HT1080 (cell line): ENCODE data around the gene ACADS. TPM values are rescaled to one million over a fixed set of nuclear protein-coding genes. Genes with fewer than 3 reads are reported as not detected.

Source experiments
- DNase-seq: peaks from one replicate; pipeline ENCODE4 v3.0.0-alpha.2; 2015; ENCODE audit warnings: low read depth
- total RNA-seq: library from RNA; depleted of rRNA; stranded (reverse); fragments of >200 nt; shearing (Covaris generic); gene quantifications from 2 replicates; pipeline ENCODE4 v1.2.3, GENCODE V29; 2014

Gene ACADS
- total RNA-seq, 1 experiment from 2014 or later = 5.6 TPM

DNA sequence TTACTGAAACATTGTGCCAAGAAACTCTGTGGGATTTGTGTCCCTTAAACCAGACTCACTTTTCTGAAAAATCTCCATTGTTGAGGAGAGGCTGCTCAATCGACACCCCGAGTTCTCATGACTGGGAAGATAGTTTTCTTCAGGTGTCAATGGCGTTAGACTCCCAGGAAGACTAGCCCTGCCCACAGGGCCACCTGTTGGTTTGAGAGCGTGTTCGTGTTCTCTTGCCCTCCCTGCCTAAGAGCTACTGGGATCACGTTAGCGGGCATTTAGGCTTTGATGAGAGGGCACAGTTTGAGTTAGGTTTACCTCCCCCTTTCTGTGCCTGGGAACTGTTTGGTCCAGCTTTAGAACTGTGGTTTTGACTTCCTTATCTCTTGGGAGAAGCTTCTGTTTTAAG lies 26.1 kb upstream of the ACADS start:
- no peak for DNase-seq

DNA sequence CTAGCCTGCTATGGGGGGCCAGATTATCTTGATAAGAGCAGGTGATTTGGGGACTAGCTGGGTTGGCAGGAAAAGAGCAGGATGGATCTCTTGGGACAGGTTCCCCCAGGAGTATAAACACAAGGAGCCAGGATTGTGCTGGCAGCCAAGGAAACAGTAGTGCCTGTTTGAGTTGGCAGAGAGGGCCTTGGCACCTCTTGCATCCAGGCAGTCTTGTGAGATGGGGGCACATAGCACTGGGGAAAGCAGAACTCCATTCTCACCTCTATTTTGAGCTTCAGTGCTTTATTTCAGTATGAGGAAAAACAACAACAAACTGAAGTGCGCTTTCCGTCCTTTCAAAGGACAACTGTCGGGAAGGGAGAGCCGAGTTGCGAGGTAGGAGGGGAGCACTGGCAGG lies 24.7 kb upstream of the ACADS start:
- no peak for DNase-seq

DNA sequence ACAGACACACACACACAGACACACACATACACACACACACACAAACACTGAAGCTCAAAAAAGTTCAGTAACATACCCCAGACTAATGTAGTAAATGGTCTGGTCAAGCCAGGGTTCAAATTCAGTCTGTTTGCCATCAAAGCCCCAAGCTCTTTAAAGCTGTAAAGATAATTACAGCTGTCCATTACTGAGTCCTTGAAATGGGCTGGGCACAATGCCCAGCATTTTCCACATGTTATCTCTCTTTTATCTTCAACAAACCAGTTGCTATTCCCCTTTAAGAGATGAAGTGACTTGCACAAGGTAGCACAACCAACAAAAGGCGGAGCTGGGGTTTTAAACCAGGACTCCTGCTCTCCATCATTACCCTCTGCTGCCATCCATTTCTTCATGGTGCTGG lies 23.0 kb upstream of the ACADS start:
- no peak for DNase-seq

DNA sequence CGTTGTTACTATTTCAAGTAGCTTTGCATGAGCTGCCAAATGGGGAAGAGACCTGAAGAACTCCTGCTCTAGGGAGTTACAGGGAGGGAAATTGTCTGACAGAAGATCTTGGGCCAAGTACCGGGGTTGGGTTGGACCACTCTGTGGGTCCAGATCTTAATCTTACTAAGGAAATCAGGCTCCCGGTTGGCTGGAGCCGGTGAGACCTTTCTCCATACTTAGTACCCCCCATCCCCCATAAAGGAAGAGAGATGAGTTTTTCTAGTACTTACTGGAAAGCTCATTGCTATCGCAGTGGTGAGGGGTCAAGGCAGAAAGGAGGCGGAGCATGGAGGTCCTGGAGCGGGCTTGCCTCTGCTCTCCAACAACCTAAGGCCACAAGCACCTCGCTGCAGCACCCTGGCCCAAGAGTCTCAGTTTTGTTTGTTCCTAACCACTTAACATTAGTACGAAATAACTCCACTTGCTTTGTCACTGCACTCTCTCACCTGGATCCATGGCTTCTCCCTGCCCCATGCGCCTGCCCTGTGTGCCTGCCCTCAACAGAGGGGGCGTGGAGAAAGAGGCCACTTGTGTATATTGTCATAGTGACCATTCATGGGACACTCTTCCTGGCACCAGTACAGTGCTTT lies 22.2 kb upstream of the ACADS start:
- DNase-seq = no peak

DNA sequence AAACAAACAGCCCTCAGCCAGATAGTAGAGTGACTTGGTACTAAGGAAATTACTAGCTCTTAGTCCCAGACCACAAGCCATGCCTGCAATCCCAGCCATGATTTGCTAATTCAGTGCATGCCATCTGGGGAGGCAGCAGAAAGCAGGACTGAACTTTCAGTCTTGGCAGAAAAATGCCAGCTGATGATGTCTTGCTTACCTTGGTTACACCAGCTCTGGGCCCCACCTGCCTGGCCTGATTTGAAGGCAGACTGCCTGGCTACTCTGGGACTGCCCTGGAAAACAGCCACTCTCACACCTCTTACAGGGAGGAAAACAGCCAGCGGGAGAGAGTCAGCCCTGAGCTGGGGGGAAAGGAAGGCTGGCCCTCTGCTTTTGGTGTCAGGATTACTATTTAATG lies 20.0 kb upstream of the ACADS start:
- DNase-seq = no peak

DNA sequence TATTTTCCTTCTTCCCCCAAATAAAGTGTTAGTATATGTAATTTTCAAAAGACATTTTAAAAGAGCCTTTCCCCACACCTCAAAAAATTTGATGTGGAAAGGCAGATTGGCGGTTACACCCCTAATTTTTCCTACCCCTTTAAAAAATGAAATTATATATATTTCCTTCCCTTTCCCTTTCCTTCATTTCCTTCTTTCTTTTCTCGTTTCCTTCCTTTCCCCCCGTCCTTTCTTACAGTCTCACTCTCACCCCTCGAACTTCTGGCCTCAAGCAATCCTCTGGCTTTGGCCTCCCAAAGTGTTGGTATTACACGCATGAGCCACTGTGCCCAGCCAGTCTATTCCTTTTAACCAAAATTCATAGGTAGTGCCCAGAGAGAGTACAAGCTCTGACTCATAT lies 19.6 kb upstream of the ACADS start:
- DNase-seq = no peak

DNA sequence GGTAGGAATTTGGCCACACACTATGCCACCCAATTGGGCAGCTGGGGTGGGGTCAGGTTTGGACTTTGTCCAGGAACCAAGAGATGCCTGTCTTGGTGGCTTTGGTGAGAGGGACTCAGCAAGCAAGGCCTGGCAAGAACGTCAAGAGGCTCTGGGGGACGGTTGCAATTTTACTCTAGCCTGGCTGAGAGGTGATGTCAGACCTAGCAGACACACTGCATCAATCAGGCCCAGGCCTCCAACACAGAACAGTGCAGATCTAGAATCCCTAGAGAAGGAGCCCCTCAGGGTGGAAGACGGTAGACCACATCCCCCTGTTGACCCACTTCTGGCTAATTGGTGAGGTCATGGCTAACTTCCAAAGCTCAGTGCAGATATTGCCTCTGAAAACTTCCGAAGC lies 17.0 kb upstream of the ACADS start:
- DNase-seq = no peak

DNA sequence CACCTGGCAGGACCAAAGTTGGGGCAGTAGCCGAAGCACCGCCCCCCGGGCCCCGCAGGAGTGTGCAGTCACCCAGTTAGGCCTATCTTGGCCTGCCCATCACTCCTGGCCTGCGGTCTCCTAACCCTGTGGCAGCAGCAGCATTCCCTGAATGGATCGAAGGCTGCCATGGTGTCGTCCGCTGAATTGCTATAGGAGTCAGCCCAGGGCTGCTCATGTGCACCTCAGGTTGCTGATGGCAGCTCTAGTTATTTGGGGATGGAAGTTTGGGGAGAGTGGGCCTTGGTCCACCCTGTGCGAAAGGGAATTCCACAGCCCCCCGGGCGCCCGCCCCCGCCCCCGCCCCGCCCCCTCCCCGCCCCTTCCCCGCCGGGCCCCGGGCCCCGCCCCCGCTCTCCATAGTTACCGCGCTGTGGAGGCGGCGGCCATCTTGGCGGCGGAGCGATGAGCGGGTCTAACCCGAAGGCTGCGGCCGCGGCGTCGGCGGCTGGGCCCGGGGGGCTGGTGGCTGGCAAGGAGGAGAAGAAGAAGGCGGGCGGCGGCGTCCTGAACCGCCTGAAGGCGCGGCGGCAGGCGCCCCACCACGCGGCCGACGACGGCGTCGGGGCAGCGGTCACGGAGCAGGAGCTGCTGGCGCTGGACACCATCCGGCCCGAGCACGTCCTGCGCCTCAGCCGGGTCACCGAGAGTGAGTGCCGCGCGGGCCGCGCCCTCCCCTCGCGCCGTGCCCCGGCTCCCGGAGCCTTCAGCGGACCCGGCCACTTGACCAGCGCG lies 15.4 kb upstream of the ACADS start, which contains the start of gene UNC119B:
UNC119B (plus strand) TSS at position 428 of the 774 bp plus-strand sequence; CDS start at position 445, 17 bp downstream.
- no peak for DNase-seq

DNA sequence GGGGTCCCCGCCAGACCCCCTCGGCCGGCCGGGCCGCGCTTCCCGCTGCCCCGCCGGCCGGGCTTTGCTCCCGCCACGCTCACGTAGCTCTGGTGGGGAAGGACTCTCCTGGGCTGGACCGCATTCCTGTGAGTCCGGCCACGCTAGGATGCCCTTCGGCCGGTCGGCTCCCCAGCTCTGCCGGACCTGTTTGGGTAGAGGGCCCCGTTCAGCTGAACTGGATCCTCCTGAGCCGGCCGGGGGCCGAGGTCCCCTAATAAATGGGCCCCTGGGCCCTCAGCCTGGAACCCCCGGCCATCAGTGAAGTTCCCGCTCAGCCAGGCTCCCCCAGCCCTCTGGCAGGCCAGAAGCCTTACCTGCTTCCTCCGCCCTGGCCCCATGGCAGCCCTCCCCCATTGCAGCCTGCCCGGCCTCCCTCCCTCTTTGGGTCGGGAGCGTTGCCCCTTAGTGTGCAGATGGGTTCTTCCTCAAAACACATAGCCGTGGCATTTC lies 14.8 kb upstream of the ACADS start:
- DNase-seq = no peak

DNA sequence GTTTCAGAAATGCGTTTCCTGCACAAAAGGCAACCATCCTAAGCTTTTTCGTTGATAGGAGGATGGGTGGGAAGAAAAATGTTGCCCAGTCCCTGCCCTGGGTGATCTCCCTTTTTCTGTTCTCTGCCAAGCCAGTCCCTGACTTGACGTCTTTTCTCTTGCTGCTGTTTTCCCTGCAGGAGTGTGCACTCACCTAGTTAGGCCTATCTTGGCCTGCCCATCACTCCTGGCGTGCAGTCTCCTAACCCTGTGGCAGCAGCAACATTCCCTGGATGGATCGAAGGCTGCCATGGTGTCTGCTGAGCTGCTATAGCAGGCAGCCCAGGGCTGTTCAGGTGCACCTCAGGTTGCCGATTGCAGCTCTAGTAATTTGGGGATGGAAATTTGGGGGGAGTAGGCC lies 14.2 kb upstream of the ACADS start:
- DNase-seq = no peak

DNA sequence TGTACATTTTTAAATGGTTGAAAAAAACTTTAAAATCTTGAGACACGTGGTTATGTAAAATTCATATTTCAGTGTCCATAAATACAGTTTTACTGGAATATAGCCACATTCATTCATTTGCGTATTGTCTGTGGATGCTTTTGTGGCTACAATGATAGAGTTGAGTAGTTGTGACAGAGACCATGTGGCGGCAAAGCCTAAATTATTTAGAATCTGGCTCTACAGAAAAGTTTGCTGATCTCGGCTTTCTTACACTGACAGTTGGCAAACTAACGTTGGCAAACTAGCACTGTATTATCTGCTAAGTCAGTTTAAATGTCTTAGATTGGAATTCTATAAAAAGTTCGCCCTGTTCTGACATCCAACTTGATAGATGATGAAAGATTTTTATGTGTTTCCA lies 13.0 kb upstream of the ACADS start:
- no peak for DNase-seq

DNA sequence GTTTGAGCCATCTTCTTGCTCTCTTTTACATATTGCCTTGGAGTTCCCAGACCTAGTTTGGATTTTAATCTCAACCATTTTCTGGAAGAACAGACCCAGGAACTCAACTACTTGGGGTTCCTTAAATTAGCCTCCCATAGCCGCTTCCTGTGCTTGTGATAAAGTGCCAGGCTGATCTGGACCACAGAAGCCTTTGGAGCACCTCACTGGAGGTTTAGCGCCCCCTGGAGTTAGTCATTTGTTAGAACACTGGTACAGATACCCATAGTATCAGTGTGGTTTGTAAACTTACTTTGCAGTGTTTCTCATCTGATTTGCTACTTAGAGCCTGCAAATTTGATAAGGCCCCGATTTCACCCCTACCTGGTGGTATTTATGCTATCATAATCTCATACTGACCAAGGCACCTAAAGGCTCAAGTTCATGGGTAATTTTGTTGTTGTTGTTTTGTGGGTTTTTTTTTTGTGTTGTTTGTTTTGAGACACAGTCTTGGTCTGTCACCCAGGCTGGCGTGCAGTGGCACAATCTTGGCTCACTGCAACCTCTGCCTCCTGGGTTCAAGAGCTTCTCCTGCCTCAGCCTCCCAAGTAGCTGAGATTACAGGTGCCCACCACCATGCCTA lies 11.7 kb upstream of the ACADS start:
- peak; percentile 57 for DNase-seq

DNA sequence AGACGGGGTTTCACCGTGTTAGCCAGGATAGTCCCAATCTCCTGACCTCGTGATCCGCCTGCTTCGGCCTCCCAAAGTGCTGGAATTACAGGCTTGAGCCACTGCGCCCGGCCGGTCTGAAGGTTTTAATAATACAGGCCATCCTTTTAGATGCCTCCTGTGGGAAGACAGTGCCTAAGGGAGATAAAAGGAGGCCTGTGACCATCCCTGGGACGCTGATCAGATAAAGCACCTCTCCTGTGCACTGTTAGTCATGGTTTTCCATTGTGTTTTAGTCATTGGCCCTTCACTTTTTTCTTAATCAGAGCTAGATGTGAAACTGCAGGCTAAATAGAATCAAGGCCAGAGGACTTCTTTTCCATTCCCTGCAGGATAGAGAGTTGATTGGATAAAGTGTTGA lies 7.6 kb upstream of the ACADS start:
- no peak for DNase-seq

DNA sequence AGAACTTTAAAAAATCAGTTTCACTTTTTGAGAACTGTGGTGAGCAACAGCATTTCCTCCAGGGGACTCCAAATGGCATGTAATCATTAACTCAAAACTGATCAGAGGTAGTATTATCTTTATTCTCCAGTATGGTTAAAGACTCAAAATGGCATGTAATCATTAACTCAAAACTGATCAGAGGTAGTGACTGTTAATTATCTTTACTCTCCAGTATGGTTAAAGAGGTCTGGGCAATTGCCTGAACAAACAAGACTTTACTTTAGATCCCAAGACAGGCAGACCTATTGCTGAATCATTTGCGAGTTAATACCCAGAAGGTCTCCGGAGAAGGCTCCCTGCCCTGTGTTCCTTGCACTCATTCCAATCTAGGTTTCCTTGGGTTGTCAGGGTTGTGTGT lies 6.6 kb upstream of the ACADS start:
- DNase-seq = no peak

DNA sequence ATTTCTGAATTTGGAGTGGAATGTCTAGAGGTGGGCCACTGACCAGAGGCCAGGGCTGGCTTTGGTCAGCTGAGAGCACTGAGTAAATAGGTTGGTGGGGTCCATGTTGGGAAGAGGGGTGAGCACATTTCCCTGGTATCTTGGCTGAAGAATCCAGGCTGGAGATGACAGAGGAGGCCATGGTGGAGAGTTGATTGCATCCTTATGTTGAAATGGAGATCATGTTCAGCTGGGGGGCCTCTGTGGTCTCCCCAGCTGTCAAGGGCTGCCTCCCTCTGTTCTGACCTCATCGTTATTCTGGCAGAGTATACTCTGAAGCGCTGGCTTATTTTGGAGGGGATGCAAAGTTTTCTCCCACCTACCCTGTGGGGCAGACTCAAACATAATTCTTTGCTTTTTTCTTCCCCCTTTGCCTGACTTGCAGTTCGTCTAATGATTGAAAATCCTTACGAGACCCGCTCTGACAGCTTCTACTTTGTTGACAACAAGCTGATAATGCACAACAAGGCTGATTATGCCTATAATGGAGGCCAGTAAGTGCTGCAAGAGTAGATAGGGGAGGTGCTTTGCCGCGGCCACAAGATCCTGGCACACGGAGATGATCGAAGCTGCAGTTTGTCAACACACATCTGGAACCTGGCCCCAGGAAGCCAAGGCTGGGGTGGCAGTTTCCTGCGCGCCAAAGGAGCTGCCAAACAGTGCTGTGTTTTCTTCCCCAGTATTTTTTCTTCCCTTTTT lies 6.0 kb upstream of the ACADS start:
- DNase-seq = no peak

DNA sequence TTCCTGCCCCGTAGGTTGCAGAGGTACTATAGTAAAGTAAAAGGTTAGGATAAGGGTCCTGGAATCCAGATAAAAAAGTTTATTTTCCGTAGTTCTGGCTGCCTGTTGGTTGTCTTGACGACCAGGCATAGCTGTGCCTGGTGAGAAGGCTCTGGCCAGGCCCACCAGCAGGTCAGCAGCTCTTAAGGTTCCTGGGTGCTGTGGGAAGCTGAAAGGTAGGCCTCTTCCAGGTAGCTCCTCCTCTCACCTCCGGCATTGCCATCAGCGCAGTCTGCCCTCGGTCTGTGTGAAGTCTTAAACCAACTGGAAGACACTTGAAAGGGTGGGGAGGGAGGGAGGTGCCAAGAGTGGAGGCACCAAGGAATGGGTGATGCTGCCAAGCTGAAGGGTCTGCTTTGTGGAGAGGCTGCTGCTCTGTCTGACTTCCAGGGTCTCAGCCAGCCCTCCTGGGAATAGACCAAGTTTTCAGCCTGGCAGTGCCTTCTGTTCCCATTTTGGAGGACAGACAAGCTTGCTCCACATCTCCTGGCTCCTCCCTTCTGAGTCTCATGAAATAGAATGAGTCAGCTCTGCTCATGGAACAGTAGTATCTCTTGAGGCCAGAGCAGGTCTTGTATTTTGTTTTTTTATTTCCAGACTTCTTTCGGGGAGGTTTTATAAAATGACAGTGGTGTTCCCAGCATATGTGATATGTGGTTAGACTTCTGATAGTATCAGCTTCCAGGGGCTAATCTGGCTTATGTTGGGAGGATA lies 5.2 kb upstream of the ACADS start:
- DNase-seq = peak; percentile 43

DNA sequence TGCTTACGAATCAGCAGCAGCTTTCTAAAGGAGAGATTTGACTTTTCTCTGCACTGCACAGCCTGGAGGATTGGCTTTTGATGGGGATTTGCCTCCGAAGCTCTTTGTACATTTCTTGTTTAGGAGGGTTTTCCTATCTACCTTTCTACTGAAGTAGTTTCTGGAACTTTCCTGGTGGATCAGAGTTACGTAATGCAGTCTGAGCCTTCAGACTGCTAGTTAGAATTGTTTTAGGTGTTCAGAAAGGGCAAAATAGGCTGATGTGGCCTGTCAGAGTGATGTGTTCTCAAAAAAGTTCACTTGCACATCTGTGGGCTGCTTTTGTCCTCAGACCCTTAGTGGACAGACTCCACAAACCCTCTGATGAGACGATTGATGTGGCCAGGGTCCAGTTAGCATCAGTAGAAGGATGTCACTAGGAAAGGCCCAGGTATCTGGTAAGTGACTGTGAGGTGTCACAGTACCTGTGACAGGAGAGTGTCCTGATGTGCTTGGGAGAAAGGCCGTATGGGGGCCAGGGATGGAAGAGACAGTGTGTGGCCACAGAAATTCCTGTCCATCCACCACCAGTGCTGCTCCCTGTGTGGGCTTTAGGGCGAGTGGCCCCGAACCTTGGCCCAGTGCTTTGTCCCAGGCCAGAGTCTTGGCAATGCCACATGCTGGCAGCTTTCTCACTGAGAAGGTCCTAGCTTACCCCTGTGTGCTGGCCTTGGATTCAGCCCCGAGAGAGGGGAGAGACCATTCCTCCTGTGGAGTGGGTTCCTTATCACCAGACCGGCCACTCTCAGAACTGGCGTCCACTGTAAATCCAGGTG lies 4.4 kb upstream of the ACADS start:
- no peak for DNase-seq

DNA sequence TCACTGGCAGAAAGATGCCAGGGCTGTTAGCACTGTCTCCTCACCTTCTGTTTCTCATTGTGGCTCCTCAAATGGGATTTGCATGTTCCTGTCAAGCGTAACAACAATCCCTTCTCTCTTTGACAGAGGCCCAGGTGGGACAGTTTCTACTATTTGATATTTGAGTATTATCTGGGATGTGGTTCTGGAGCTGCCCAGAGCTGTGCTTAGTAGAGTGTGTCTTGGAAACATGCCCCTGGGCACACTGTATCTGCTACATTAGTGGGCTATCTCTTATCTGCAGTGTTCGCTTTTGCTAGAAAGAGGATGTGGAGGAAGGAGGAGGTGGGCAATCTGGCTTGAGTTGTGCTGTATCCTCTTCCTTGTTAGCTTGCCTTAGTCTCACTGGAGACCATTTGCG lies 3.8 kb upstream of the ACADS start:
- DNase-seq = no peak

DNA sequence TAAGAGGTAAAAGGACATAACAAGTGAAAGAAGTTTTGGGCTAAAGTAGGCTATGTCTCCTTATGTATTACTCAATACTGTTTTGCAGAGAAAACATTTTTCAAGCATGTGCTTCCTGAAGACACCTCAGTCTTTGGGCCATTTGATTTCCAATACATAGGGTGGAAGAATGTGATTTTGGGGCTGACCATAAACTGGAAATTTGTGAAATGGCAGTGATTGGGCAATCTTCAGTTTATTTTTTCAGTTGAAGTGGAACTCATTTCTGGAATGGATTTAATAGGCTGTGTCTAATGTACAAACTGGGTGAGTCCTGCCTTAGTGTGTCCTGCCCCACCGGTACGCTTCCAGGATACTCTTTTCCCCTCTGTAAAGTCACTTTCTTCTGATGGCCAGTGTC lies 2.8 kb upstream of the ACADS start:
- DNase-seq = no peak

DNA sequence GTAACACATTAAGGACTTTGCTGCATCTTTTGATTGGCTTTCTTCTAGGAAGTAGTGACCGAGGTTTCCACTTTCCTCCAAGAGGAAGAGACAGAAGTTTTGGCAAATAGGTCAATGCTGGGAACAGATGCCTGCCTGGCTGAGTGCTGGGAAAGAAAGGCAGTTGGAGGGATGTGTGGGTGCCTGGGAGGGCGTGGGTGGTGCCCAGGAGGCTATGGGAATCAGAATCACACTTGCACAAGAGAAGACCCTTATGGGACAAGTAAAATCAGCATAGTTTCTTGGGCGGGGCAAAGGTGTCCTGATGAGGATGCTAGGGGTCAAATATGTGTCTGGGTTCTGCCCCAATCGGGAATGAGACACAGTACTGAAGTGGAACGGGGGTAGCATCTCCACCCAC lies 906 bp upstream of the ACADS start:
- no peak for DNase-seq
